KMS-11 (cell line): Measurements from ENCODE around the gene CAMK2D.

Source experiments
- H2AFZ ChIP-seq: fragments of 200-600 bp; sonication (generic); 2 replicates; pipeline ENCODE4 v1.6.1; 2016; ENCODE audit warnings: antibody characterized with exemption, mixed run types, low read depth
- H3K27ac ChIP-seq: fragments of 200-600 bp; sonication (generic); 2 replicates; pipeline ENCODE4 v1.6.1; 2016; ENCODE audit warnings: mild to moderate bottlenecking, mixed run types
- H3K27me3 ChIP-seq: fragments of 200-600 bp; sonication (generic); 2 replicates; pipeline ENCODE4 v1.6.1; 2017; ENCODE audit warnings: mild to moderate bottlenecking, low read depth, mixed run types, moderate library complexity; ENCODE audit not compliant: insufficient read depth
- H3K36me3 ChIP-seq: fragments of 200-600 bp; sonication (generic); 2 replicates; pipeline ENCODE4 v1.6.1; 2017; ENCODE audit warnings: mild to moderate bottlenecking, mixed run types; ENCODE audit not compliant: insufficient read depth
- H3K4me1 ChIP-seq: fragments of 200-600 bp; sonication (generic); 2 replicates; pipeline ENCODE4 v1.6.1; 2016; ENCODE audit warnings: mild to moderate bottlenecking, low read depth, mixed run types; ENCODE audit not compliant: poor library complexity, severe bottlenecking
- H3K4me2 ChIP-seq: fragments of 200-600 bp; sonication (generic); 2 replicates; pipeline ENCODE4 v1.7.0; 2016; ENCODE audit warnings: mild to moderate bottlenecking, mixed run types
- H3K4me3 ChIP-seq: fragments of 200-600 bp; sonication (generic); IDR thresholded peaks from 2 replicates; pipeline ENCODE4 v1.6.1; 2017; ENCODE audit warnings: low read depth, low read length, mixed read lengths; ENCODE audit not compliant: insufficient read depth
- H3K79me2 ChIP-seq: fragments of 200-600 bp; sonication (generic); 2 replicates; pipeline ENCODE4 v1.6.1; 2016; ENCODE audit warnings: low read depth, mixed run types; ENCODE audit not compliant: insufficient read depth
- H3K9ac ChIP-seq: fragments of 200-600 bp; sonication (generic); 2 replicates; pipeline ENCODE4 v1.6.1; 2016; ENCODE audit warnings: mild to moderate bottlenecking, mixed run types
- H4K20me1 ChIP-seq: fragments of 200-600 bp; sonication (generic); 2 replicates; pipeline ENCODE4 v1.6.1; 2016; ENCODE audit warnings: mild to moderate bottlenecking, mixed run types; ENCODE audit not compliant: insufficient read depth
- TF ChIP-seq, protein P1 (sequence below): fragments of 200-600 bp; sonication (generic); conservative IDR thresholded peaks from 2 replicates; pipeline ENCODE4 v1.6.1; 2017; ENCODE audit warnings: low read depth, mild to moderate bottlenecking, antibody characterized with exemption, low read length, moderate library complexity, mixed read lengths

CAMK2D gene

DNA sequence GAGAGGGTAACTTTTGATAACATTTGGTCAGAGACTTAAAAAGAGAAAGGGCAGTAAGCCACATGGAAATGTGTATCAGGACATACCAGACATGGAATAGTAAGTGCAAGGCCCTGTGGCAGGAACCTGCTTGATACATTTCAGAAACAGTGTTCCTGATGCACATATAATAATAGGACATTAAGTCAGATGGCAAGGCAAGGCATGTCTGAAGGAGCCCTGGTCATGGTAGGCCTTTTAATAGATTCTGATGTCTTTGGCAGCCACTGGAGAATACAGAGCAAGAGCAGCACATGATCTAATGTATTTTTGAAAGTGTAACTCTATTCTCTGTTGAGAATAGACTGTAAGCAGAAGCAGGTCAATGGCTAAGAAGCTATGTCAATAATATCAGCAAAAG lies 279.7 kb downstream of the CAMK2D start:
- Histone ChIP-seq H3K4me1 (no peaks in the 10 kb centered on the region), H3K4me2 (no peak overlapping the region), H3K36me3 (no peaks in the 10 kb centered on the region), H3K4me3 (no peak overlapping the region), H3K27me3 (no peaks in the 10 kb centered on the region), H3K9ac (no peak overlapping the region), H4K20me1 (no peaks in the 10 kb centered on the region), H3K27ac (no peak overlapping the region), H3K79me2 (no peaks in the 10 kb centered on the region), H2AFZ (no peak overlapping the region)
- TF ChIP-seq, protein P1, sequence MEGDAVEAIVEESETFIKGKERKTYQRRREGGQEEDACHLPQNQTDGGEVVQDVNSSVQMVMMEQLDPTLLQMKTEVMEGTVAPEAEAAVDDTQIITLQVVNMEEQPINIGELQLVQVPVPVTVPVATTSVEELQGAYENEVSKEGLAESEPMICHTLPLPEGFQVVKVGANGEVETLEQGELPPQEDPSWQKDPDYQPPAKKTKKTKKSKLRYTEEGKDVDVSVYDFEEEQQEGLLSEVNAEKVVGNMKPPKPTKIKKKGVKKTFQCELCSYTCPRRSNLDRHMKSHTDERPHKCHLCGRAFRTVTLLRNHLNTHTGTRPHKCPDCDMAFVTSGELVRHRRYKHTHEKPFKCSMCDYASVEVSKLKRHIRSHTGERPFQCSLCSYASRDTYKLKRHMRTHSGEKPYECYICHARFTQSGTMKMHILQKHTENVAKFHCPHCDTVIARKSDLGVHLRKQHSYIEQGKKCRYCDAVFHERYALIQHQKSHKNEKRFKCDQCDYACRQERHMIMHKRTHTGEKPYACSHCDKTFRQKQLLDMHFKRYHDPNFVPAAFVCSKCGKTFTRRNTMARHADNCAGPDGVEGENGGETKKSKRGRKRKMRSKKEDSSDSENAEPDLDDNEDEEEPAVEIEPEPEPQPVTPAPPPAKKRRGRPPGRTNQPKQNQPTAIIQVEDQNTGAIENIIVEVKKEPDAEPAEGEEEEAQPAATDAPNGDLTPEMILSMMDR: no peak

DNA sequence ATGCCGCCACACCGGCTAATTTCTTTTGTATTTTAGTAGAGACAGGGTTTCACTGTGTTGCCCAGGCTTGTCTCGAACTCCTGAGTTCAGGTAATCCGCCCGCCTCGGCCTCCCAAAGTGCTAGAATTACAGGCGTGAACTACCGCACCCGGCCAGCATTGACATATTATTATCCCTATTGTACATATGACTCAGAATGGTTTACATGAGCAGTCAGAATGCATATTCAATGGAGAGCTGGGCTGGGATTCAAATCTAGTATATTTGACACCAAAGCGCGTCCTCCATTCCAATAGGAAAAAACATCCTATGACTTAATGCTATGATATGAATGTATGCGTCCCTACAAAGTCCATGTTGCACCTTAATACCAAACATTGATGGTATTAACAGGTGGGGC lies 281.4 kb downstream of the CAMK2D start:
- Histone ChIP-seq H3K4me2 (no peak overlapping the region), H3K9ac (no peak overlapping the region), H3K27ac (no peak overlapping the region), H3K27me3 (no peaks in the 10 kb centered on the region), H4K20me1 (no peaks in the 10 kb centered on the region), H3K36me3 (no peaks in the 10 kb centered on the region), H2AFZ (no peak overlapping the region), H3K4me3 (no peak overlapping the region), H3K4me1 (no peaks in the 10 kb centered on the region), H3K79me2 (no peaks in the 10 kb centered on the region)
- TF ChIP-seq, protein P1: no peak

DNA sequence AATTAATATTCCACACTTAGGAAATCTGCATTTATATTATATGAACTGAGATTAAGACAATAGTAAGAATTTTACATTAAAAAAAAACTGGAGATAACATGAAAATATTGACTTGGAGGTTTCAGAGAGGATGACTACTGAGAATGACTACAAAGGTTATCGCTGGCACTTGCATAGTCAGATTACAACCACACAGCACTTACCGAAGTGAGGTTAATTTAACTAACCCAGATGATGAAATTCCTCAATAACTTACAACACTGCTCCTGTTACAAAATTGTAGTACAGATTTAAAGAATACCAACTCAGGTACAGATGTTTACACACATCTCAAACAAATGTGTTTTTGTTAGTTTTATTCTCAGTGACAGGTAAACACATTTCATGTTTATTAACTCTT lies 283.5 kb downstream of the CAMK2D start:
- H4K20me1 ChIP-seq: no peaks in the 10 kb centered on the region
- H3K9ac ChIP-seq: no peak overlapping the region
- no peak overlapping the region for H3K27ac ChIP-seq
- H3K27me3 ChIP-seq: no peaks in the 10 kb centered on the region
- H3K4me2 ChIP-seq: no peak overlapping the region
- no peaks in the 10 kb centered on the region for H3K4me1 ChIP-seq
- no peaks in the 10 kb centered on the region for H3K79me2 ChIP-seq
- no peak overlapping the region for H3K4me3 ChIP-seq
- no peak overlapping the region for H2AFZ ChIP-seq
- H3K36me3 ChIP-seq: no peaks in the 10 kb centered on the region
- TF ChIP-seq, protein P1: no peak

DNA sequence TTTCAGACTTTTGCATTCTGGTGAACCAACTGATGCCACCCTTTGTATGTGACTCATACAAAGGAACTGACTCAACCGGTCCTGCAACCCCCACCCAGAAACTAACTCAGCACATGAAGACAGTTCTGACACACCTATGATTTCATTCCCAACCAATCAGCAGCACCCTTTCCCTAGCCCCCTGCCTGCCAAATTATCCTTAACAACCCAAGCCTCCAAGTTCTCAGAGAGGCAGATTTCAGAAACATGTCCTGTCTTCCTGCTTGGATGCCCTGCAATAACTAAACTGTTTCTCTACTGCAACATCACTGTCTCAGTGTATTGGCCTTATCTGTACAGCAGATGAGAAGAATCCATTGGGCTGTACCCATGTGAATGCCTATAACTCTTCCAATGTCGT lies 284.7 kb downstream of the CAMK2D start:
- no peaks in the 10 kb centered on the region for H3K36me3 ChIP-seq
- H3K27ac ChIP-seq: no peak overlapping the region
- TF ChIP-seq, protein P1: no peak
- no peaks in the 10 kb centered on the region for H4K20me1 ChIP-seq
- no peak overlapping the region for H3K4me2 ChIP-seq
- no peaks in the 10 kb centered on the region for H3K79me2 ChIP-seq
- no peaks in the 10 kb centered on the region for H3K4me1 ChIP-seq
- no peak overlapping the region for H2AFZ ChIP-seq
- no peak overlapping the region for H3K9ac ChIP-seq
- H3K4me3 ChIP-seq: no peak overlapping the region
- no peaks in the 10 kb centered on the region for H3K27me3 ChIP-seq
